A549 (cell line): ENCODE measurements around the gene KCNB1. TPM values are rescaled to one million over a fixed set of nuclear protein-coding genes. Genes with fewer than 3 reads are reported as not detected.
A peak's percentile ranks its signal among the peaks of the same experiment; 100 is the strongest.

ENCODE experiments used
- ATAC-seq, 2 experiments: fragments of 200-7000 bp in 1 of 2; fragments of >200 bp in 1 of 2; cut with Nextera tagmentation in 1 of 2; cut with Tn5 transposase in 1 of 2; 3 replicates each; pipeline versions ENCODE4 v1.8.0 to v1.9.1; 2018 to 2020; ENCODE audit warnings: mild to moderate bottlenecking in 1 of 2, moderate library complexity in 1 of 2
- CTCF ChIA-PET: fragments of 300-600 bp; sonication (Branson Sonifier 250); formaldehyde crosslinking; extraction: SDS; loops from one replicate; lab custom pipeline; 2021; ENCODE audit warnings: antibody characterized with exemption, inconsistent platforms; lab: Yijun Ruan, JAX
- POLR2A ChIA-PET: fragments of 350-600 bp; formaldehyde crosslinking; extraction: SDS; loops from one replicate; lab custom pipeline; 2021; ENCODE audit warnings: antibody characterized with exemption, inconsistent platforms; lab: Yijun Ruan, JAX
- DNase-seq, 2 experiments: peaks; one replicate each; pipeline versions ENCODE4 v3.0.0 to v3.0.0-alpha.2; 2011 to 2016; ENCODE audit warnings: low read depth in 1 of 2, low spot score in 1 of 2
- FAIRE-seq: peaks from 2 replicates; lab custom pipeline; 2011; peaks lifted over from hg19 to GRCh38; lab: Jason Lieb, UNC
- H3K27ac ChIP-seq, 2 experiments: fragments of >200 bp; sonication (Bioruptor Twin); formaldehyde crosslinking; 3 replicates each; pipeline ENCODE4 v1.5.1; 2016 to 2017
- H3K4me1 ChIP-seq: fragments of >200 bp; sonication (Bioruptor Twin); formaldehyde crosslinking; 3 replicates; pipeline ENCODE4 v1.6.1; 2016
- H3K4me2 ChIP-seq: fragments of >200 bp; sonication (Bioruptor Twin); formaldehyde crosslinking; 3 replicates; pipeline ENCODE4 v1.6.1; 2016
- H3K4me3 ChIP-seq: fragments of >200 bp; sonication (Bioruptor Twin); formaldehyde crosslinking; 3 replicates; pipeline ENCODE4 v1.5.1; 2016
- H3K9me3 ChIP-seq: fragments of >200 bp; sonication (Bioruptor Twin); formaldehyde crosslinking; 3 replicates; pipeline ENCODE4 v1.6.1; 2016
- CBX2 ChIP-seq: fragments of 200-600 bp; sonication (generic); IDR thresholded peaks from 2 replicates; pipeline ENCODE4 v1.6.1; 2016; ENCODE audit warnings: low read depth, mild to moderate bottlenecking, borderline replicate concordance
- CHD2 ChIP-seq: fragments of 150-350 bp; IDR thresholded peaks from 2 replicates; pipeline ENCODE4 v1.6.1; 2014; ENCODE audit warnings: low read length; ENCODE audit not compliant: partially characterized antibody
- FOSB ChIP-seq: fragments of 250-450 bp; sonication (Bioruptor Pico); IDR thresholded peaks from 2 replicates; pipeline ENCODE4 v1.5.0; 2020; ENCODE audit warnings: mild to moderate bottlenecking, moderate library complexity
- GATA3 ChIP-seq: IDR thresholded peaks from 2 replicates; pipeline ENCODE4 v1.6.1; 2012; ENCODE audit warnings: borderline replicate concordance
- HDAC2 ChIP-seq: fragments of 200-600 bp; sonication (generic); IDR thresholded peaks from 2 replicates; pipeline ENCODE4 v1.6.1; 2016
- MAFK ChIP-seq: fragments of 450-650 bp; IDR thresholded peaks from 2 replicates; pipeline ENCODE4 v1.6.1; 2014; ENCODE audit not compliant: partially characterized antibody
- RAD21 ChIP-seq, 2 experiments: fragments of >200 bp in 1 of 2; sonication (Bioruptor Twin) in 1 of 2; formaldehyde crosslinking in 1 of 2; IDR thresholded peaks in 1 of 2; conservative IDR thresholded peaks in 1 of 2; 2 replicates in 1 of 2; 3 replicates in 1 of 2; pipeline ENCODE4 v1.6.1; 2012 to 2018; ENCODE audit warnings: inconsistent platforms in 1 of 2
- RARB ChIP-seq: fragments of 250-450 bp; sonication (Bioruptor Pico); IDR thresholded peaks from 2 replicates; pipeline ENCODE4 v1.8.0; 2021; ENCODE audit warnings: mild to moderate bottlenecking, moderate library complexity
- RCOR1 ChIP-seq: fragments of 150-350 bp; IDR thresholded peaks from 2 replicates; pipeline ENCODE4 v1.6.1; 2014; ENCODE audit warnings: antibody characterized with exemption, low read length, low read depth
- SMC3 ChIP-seq: fragments of >200 bp; sonication (Bioruptor Twin); formaldehyde crosslinking; IDR thresholded peaks from 3 replicates; pipeline ENCODE4 v1.6.1; 2018; ENCODE audit warnings: inconsistent platforms
- ZSCAN20 ChIP-seq: fragments of 250-450 bp; sonication (Bioruptor Pico); IDR thresholded peaks from 2 replicates; pipeline ENCODE4 v1.8.0; 2022; ENCODE audit warnings: mild to moderate bottlenecking, moderate library complexity
- WGBS: methylation state at CpG from one replicate; pipeline ENCODE4 v1.1.6; 2017; ENCODE audit errors: missing lambda C conversion rate; 5-methylcytosine and 5-hydroxymethylcytosine counted together
- polyA plus RNA-seq, 4 experiments: library from polyadenylated mRNA; depleted of rRNA in 3 of 4; stranded (reverse); fragments of >200 nt; fragmentation: RNase III in 1 of 4; extraction: RNeasy Plus Mini Kit Qiagen cat#74134 plus additional on column Dnase treatment in 1 of 4; gene quantifications; 2 replicates in 3 of 4; 3 replicates in 1 of 4; pipeline ENCODE4 v1.2.3, GENCODE V29; 2011 to 2017
- TF ChIP-seq, protein P1 (sequence below): fragments of >200 bp; sonication (Bioruptor Twin); formaldehyde crosslinking; IDR thresholded peaks from 3 replicates; pipeline ENCODE4 v1.5.1; 2016
- TF ChIP-seq, protein P2 (sequence below): fragments of 250-450 bp; sonication (Bioruptor Pico); IDR thresholded peaks from 2 replicates; pipeline ENCODE4 v1.5.0; 2021; ENCODE audit warnings: mild to moderate bottlenecking, moderate library complexity, borderline replicate concordance
- TF ChIP-seq, protein P3 (sequence below): fragments of >200 bp; sonication (Bioruptor Twin); formaldehyde crosslinking; IDR thresholded peaks from 3 replicates; pipeline ENCODE4 v1.6.1; 2016
- TF ChIP-seq, protein P4 (sequence below): IDR thresholded peaks from 2 replicates; pipeline ENCODE4 v1.6.1; 2012
- TF ChIP-seq, protein P5 (sequence below): fragments of 250-450 bp; sonication (Bioruptor Pico); IDR thresholded peaks from 2 replicates; pipeline ENCODE4 v1.5.0; 2020; ENCODE audit warnings: low read depth, mild to moderate bottlenecking, moderate library complexity
- TF ChIP-seq, protein P6 (sequence below): IDR thresholded peaks from 2 replicates; pipeline ENCODE4 v1.6.1; 2012; ENCODE audit warnings: low read depth, borderline replicate concordance

Gene KCNB1
- polyA plus RNA-seq, 2 of the 4 experiments (the other 2 are of a cell fraction), result 0.12 to 0.28 TPM

DNA sequence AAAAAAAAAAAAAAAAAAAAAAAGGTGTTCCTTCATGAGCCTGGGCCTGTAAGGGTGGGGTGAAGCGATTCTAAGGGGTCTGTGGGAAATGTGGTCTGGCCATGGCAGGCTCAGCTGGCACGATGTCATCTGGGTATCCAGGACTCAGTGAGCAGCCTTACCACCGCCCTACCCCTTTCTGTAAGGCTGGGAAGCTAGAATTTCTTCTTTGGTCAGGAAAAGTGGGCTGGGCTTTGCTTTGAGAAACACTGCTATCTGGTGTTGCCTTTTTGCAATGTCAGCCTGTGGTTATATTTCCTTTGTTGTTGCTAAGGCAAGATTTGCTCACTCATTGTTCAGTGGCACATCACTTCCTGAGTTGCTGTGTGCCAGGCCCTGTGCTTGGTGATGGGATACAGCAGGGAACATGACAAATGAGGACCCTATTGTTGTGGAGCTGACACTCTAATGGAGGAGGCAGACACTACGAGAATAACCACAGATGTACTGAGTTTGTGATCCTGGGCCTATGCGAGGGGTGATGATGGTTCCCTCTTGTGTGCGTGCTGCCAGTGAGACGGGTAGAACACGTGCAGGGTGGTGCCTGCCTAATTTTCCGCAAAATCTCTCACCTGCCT is 158.7 kb downstream of the KCNB1 start:
- peak; percentile 58 to 68 for ATAC-seq
- Histone ChIP-seq H3K4me2 (no peak overlapping the region), H3K27ac (no peak overlapping the region), H3K4me1 (peaks cover 4% of the 10 kb centered on the region; the same call in 1 of the 3 replicates), H3K9me3 (no peaks in the 10 kb centered on the region), H3K4me3 (no peak overlapping the region)
- ChIA-PET POLR2A (interaction anchor here (0.9 kb wide), 1 partner anchor 46 kb away, joined by 3 read pairs; the partner anchor contains the start of gene ZNFX1), CTCF (interaction anchor here (0.6 to 7.8 kb wide), 14 partner anchors 11 to 550 kb away, joined by 3 to 58 read pairs (median 4); no protein-coding TSS in a partner anchor)
- peak in 1 of 2 experiments; percentile 47 for DNase-seq
- FAIRE-seq, result no peak
- TF ChIP-seq SMC3, result peak; percentile 10; the same call in 1 of the 3 replicates
- TF ChIP-seq, protein P1, sequence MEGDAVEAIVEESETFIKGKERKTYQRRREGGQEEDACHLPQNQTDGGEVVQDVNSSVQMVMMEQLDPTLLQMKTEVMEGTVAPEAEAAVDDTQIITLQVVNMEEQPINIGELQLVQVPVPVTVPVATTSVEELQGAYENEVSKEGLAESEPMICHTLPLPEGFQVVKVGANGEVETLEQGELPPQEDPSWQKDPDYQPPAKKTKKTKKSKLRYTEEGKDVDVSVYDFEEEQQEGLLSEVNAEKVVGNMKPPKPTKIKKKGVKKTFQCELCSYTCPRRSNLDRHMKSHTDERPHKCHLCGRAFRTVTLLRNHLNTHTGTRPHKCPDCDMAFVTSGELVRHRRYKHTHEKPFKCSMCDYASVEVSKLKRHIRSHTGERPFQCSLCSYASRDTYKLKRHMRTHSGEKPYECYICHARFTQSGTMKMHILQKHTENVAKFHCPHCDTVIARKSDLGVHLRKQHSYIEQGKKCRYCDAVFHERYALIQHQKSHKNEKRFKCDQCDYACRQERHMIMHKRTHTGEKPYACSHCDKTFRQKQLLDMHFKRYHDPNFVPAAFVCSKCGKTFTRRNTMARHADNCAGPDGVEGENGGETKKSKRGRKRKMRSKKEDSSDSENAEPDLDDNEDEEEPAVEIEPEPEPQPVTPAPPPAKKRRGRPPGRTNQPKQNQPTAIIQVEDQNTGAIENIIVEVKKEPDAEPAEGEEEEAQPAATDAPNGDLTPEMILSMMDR, result no peak
- TF ChIP-seq CHD2, result no peak
- TF ChIP-seq, protein P2, sequence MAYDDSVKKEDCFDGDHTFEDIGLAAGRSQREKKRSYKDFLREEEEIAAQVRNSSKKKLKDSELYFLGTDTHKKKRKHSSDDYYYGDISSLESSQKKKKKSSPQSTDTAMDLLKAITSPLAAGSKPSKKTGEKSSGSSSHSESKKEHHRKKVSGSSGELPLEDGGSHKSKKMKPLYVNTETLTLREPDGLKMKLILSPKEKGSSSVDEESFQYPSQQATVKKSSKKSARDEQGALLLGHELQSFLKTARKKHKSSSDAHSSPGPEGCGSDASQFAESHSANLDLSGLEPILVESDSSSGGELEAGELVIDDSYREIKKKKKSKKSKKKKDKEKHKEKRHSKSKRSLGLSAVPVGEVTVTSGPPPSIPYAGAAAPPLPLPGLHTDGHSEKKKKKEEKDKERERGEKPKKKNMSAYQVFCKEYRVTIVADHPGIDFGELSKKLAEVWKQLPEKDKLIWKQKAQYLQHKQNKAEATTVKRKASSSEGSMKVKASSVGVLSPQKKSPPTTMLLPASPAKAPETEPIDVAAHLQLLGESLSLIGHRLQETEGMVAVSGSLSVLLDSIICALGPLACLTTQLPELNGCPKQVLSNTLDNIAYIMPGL (CRISPR knock-in tag), result no peak
- no peak for TF ChIP-seq FOSB (CRISPR knock-in tag)
- no peak for TF ChIP-seq CBX2
- TF ChIP-seq RAD21 (conservative IDR thresholded peaks at IDR 0.05 in 1 of 2, IDR thresholded peaks at IDR 0.05 in 1 of 2), result peak; percentile 33 to 44; a peak in 2 of 5 replicates
- TF ChIP-seq, protein P3, sequence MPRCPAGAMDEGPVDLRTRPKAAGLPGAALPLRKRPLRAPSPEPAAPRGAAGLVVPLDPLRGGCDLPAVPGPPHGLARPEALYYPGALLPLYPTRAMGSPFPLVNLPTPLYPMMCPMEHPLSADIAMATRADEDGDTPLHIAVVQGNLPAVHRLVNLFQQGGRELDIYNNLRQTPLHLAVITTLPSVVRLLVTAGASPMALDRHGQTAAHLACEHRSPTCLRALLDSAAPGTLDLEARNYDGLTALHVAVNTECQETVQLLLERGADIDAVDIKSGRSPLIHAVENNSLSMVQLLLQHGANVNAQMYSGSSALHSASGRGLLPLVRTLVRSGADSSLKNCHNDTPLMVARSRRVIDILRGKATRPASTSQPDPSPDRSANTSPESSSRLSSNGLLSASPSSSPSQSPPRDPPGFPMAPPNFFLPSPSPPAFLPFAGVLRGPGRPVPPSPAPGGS, result no peak
- TF ChIP-seq, protein P4, sequence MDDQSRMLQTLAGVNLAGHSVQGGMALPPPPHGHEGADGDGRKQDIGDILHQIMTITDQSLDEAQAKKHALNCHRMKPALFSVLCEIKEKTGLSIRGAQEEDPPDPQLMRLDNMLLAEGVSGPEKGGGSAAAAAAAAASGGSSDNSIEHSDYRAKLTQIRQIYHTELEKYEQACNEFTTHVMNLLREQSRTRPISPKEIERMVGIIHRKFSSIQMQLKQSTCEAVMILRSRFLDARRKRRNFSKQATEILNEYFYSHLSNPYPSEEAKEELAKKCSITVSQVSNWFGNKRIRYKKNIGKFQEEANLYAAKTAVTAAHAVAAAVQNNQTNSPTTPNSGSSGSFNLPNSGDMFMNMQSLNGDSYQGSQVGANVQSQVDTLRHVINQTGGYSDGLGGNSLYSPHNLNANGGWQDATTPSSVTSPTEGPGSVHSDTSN, result no peak
- TF ChIP-seq HDAC2, result no peak
- TF ChIP-seq RARB (CRISPR knock-in tag), result no peak
- no peak for TF ChIP-seq ZSCAN20 (CRISPR knock-in tag)
- TF ChIP-seq, protein P5, sequence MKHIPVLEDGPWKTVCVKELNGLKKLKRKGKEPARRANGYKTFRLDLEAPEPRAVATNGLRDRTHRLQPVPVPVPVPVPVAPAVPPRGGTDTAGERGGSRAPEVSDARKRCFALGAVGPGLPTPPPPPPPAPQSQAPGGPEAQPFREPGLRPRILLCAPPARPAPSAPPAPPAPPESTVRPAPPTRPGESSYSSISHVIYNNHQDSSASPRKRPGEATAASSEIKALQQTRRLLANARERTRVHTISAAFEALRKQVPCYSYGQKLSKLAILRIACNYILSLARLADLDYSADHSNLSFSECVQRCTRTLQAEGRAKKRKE (CRISPR knock-in tag), result no peak
- TF ChIP-seq RCOR1, result no peak
- TF ChIP-seq GATA3, result no peak
- TF ChIP-seq, protein P6, sequence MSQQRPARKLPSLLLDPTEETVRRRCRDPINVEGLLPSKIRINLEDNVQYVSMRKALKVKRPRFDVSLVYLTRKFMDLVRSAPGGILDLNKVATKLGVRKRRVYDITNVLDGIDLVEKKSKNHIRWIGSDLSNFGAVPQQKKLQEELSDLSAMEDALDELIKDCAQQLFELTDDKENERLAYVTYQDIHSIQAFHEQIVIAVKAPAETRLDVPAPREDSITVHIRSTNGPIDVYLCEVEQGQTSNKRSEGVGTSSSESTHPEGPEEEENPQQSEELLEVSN, result no peak
- TF ChIP-seq MAFK, result peak; percentile 82
- 57% methylated on average over 9 of the region's 9 CpGs for WGBS
